Hair follicle dermal papilla cell (primary cell): ENCODE data around the gene PPP1R17. TPM values are rescaled to one million over a fixed set of nuclear protein-coding genes. Genes with fewer than 3 reads are reported as not detected.

Source experiments
- total RNA-seq: library from RNA; depleted of rRNA; stranded (reverse); fragments of >200 nt; gene quantifications from 2 replicates; pipeline ENCODE4 v1.2.3, GENCODE V29; 2012

Gene PPP1R17
- total RNA-seq, result not detected in 2 replicates

GRCh38 chr7:31687024-31687748 is at the start of gene PPP1R17:
Gene PPP1R17, plus strand, starts transcription at chr7:31687215. Its CDS starts 5,227 bp downstream, at chr7:31692442.

Other genes with a start within 250 kb of the PPP1R17 start
- not detected in 2 replicates for gene ITPRID1, start 173.1 kb upstream of the PPP1R17 start, total RNA-seq